Erythroblast (primary cell): ENCODE data around the gene PLXNB2.

Source experiments
- GATA1 ChIP-seq: IDR thresholded peaks from 2 replicates; pipeline ENCODE4 v1.6.1; 2011; ENCODE audit warnings: low read depth, mild to moderate bottlenecking, control low read depth, low read length, moderate library complexity
- POLR2A ChIP-seq: IDR thresholded peaks from 2 replicates; pipeline ENCODE4 v1.6.1; 2011; ENCODE audit warnings: mild to moderate bottlenecking, low read length

DNA sequence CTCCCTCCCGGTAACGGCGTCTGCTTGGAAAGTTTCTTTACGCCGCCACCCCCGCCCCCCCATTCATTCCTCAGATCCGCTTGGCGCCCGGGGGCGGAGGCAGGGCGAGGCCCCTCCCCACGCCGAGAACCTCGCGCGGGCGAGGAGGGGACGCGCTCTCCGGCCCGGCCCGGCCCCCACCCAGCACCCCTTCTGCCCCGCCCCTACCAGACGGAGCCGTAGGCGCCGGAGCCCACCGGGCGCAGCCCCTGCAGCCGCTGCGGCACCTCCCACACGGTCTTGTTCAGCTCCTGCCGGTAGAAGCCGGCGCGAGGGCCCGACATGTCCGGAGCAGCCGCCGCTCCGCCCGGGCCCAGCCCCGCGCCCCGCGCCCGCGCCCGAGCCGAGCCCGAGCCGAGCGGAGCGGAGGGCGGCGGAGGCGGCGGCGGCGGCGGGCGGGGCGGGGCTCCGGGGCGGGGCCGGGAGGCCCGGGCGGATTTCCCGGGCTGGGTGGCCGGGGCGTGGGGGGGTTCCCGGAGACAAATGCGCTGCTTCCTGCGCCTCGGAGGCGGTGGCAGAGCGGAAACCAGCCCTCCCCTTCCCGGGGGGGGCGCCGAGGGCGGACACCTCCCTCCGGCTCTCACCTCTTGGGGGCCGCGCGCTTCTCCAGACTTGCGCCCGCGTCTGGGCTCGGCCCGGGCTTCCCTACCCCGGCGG lies 37.3 kb downstream of the PLXNB2 start, which contains the start of gene MAPK11:
- no peak for TF ChIP-seq POLR2A
- no peak for TF ChIP-seq GATA1
